ENCODE results near the gene FBLN7.

The FBLN7 gene

DNA sequence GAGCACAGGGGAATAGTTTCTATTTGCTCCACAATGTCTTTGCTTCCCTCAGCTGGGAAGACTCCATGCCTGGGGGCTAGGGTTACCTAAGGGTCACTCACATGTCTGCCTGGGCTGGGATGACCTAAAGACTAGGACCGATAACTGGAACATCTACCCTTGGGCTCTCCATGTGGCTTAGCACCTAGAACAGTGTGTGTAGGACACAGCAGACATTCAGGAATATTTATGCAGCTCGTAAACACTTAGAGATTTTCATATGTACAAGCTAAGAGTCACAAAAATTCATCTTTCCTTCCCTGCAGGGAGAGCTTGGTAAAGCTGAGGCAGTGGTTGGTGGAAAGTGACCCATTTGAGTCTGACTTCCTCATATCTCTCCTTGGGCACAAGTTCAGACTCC lies 55.8 kb downstream of the FBLN7 start:
- no peak overlapping the region for H3K4me3 ChIP-seq (ENCODE audit: low read depth, low read length)
- no peaks in the 10 kb centered on the region for H3K4me1 ChIP-seq (ENCODE audit: control insufficient read depth, insufficient read depth, low read length)
- TF ChIP-seq, protein P1, sequence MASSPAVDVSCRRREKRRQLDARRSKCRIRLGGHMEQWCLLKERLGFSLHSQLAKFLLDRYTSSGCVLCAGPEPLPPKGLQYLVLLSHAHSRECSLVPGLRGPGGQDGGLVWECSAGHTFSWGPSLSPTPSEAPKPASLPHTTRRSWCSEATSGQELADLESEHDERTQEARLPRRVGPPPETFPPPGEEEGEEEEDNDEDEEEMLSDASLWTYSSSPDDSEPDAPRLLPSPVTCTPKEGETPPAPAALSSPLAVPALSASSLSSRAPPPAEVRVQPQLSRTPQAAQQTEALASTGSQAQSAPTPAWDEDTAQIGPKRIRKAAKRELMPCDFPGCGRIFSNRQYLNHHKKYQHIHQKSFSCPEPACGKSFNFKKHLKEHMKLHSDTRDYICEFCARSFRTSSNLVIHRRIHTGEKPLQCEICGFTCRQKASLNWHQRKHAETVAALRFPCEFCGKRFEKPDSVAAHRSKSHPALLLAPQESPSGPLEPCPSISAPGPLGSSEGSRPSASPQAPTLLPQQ (tag by site-specific recombination; IDR thresholded peaks at IDR 0.05): no peak
- TF ChIP-seq ZNF266 (tag by site-specific recombination; IDR thresholded peaks at IDR 0.05; ENCODE audit: low read depth) (no peak), ZNF121 (tag by site-specific recombination; IDR thresholded peaks at IDR 0.05) (no peak), MZF1 (tag by site-specific recombination; IDR thresholded peaks at IDR 0.05; ENCODE audit: borderline replicate concordance) (no peak), ZNF560 (tag by site-specific recombination; IDR thresholded peaks at IDR 0.05; ENCODE audit: borderline replicate concordance) (no peak), TRIM28 (IDR thresholded peaks at IDR 0.05; ENCODE audit: borderline replicate concordance, low read length) (no peak), ZNF248 (tag by site-specific recombination; IDR thresholded peaks at IDR 0.05) (no peak), ZNF701 (tag by site-specific recombination; IDR thresholded peaks at IDR 0.05) (no peak), ZNF626 (tag by site-specific recombination; IDR thresholded peaks at IDR 0.05) (no peak), ZNF132 (tag by site-specific recombination; IDR thresholded peaks at IDR 0.05; ENCODE audit: borderline replicate concordance) (no peak), ZNF214 (tag by site-specific recombination; IDR thresholded peaks at IDR 0.05; ENCODE audit: borderline replicate concordance) (no peak)
- TF ChIP-seq, protein P2, sequence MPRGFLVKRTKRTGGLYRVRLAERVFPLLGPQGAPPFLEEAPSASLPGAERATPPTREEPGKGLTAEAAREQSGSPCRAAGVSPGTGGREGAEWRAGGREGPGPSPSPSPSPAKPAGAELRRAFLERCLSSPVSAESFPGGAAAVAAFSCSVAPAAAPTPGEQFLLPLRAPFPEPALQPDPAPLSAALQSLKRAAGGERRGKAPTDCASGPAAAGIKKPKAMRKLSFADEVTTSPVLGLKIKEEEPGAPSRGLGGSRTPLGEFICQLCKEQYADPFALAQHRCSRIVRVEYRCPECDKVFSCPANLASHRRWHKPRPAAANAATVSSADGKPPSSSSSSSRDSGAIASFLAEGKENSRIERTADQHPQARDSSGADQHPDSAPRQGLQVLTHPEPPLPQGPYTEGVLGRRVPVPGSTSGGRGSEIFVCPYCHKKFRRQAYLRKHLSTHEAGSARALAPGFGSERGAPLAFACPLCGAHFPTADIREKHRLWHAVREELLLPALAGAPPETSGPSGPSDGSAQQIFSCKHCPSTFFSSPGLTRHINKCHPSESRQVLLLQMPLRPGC (tag by site-specific recombination; IDR thresholded peaks at IDR 0.05): no peak
- no peaks in the 10 kb centered on the region for H3K36me3 ChIP-seq (ENCODE audit: control insufficient read depth in 2 of 2, insufficient read depth in 1 of 2, low read length in 2 of 2)
- no peak overlapping the region for H3K27ac ChIP-seq (ENCODE audit: extremely low read depth, low read depth, low read length)
- H3K9me3 ChIP-seq (ENCODE audit: control insufficient read depth, insufficient read depth, low read depth, low read length): no peaks in the 10 kb centered on the region
- ChIA-PET CTCF (no interaction called here), POLR2A (no interaction called here)

DNA sequence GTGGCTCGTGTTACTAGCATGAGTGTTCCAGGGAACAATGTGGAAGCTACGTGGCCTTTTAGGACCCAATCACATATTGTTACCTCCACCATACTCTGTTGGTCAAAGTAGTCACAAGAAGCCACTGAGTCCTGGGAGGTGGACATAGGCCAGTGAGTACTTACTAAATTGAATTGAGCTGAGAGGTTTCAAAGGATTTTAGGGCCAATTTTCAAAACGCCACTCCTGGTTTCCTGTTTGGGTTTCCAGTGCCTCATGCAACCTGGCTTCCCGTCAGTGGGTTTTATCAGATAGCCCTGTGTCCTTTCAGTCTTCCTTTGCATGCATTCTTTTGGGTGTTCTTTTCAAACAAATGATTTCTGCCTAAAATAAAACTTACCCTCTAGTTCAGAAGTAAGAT lies 56.3 kb downstream of the FBLN7 start:
- H3K9me3 ChIP-seq (ENCODE audit: control insufficient read depth, insufficient read depth, low read depth, low read length): no peaks in the 10 kb centered on the region
- POLR2A ChIA-PET: no interaction called here
- no peak overlapping the region for H3K27ac ChIP-seq (ENCODE audit: extremely low read depth, low read depth, low read length)
- H3K4me1 ChIP-seq (ENCODE audit: control insufficient read depth, insufficient read depth, low read length): no peaks in the 10 kb centered on the region
- H3K4me3 ChIP-seq (ENCODE audit: low read depth, low read length): no peak overlapping the region
- H3K36me3 ChIP-seq (ENCODE audit: control insufficient read depth in 2 of 2, insufficient read depth in 1 of 2, low read length in 2 of 2): no peaks in the 10 kb centered on the region
- CTCF ChIA-PET: no interaction called here
- no peak for TF ChIP-seq ZNF777 (tag by site-specific recombination; IDR thresholded peaks at IDR 0.05; ENCODE audit: borderline replicate concordance)
- TF ChIP-seq ZNF585B (tag by site-specific recombination; IDR thresholded peaks at IDR 0.05): no peak
- no peak for TF ChIP-seq GLIS2 (tag by site-specific recombination; IDR thresholded peaks at IDR 0.05)
- TF ChIP-seq ZNF10 (tag by site-specific recombination; IDR thresholded peaks at IDR 0.05): no peak
- TF ChIP-seq ZBTB11 (tag by site-specific recombination; conservative IDR thresholded peaks at IDR 0.05; ENCODE audit: low read depth): no peak
- TF ChIP-seq ZNF19 (tag by site-specific recombination; IDR thresholded peaks at IDR 0.05; ENCODE audit: low read depth): no peak
- TF ChIP-seq ZNF37A (tag by site-specific recombination; IDR thresholded peaks at IDR 0.05): no peak
- TF ChIP-seq, protein P3, sequence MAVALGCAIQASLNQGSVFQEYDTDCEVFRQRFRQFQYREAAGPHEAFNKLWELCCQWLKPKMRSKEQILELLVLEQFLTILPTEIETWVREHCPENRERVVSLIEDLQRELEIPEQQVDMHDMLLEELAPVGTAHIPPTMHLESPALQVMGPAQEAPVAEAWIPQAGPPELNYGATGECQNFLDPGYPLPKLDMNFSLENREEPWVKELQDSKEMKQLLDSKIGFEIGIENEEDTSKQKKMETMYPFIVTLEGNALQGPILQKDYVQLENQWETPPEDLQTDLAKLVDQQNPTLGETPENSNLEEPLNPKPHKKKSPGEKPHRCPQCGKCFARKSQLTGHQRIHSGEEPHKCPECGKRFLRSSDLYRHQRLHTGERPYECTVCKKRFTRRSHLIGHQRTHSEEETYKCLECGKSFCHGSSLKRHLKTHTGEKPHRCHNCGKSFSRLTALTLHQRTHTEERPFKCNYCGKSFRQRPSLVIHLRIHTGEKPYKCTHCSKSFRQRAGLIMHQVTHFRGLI (tag by site-specific recombination; IDR thresholded peaks at IDR 0.05): no peak
- TF ChIP-seq ZNF362 (tag by site-specific recombination; IDR thresholded peaks at IDR 0.05): no peak
- TF ChIP-seq, protein P4, sequence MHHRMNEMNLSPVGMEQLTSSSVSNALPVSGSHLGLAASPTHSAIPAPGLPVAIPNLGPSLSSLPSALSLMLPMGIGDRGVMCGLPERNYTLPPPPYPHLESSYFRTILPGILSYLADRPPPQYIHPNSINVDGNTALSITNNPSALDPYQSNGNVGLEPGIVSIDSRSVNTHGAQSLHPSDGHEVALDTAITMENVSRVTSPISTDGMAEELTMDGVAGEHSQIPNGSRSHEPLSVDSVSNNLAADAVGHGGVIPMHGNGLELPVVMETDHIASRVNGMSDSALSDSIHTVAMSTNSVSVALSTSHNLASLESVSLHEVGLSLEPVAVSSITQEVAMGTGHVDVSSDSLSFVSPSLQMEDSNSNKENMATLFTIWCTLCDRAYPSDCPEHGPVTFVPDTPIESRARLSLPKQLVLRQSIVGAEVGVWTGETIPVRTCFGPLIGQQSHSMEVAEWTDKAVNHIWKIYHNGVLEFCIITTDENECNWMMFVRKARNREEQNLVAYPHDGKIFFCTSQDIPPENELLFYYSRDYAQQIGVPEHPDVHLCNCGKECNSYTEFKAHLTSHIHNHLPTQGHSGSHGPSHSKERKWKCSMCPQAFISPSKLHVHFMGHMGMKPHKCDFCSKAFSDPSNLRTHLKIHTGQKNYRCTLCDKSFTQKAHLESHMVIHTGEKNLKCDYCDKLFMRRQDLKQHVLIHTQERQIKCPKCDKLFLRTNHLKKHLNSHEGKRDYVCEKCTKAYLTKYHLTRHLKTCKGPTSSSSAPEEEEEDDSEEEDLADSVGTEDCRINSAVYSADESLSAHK (tag by site-specific recombination; IDR thresholded peaks at IDR 0.05): no peak
- TF ChIP-seq BCL11A (tag by site-specific recombination; IDR thresholded peaks at IDR 0.05; ENCODE audit: low read depth): no peak
- TF ChIP-seq ZBTB48 (tag by site-specific recombination; IDR thresholded peaks at IDR 0.05): no peak

All from HEK293 (cell line).